Right atrium auricular region (tissue), 2 donors: ENCODE results near the gene KLHL26. TPM values are rescaled to one million over a fixed set of nuclear protein-coding genes. Genes with fewer than 3 reads are reported as not detected.

Experiments used
- DNase-seq: peaks from one replicate; pipeline ENCODE4 v3.0.0-alpha.2; 2019; ENCODE audit warnings: low spot score
- H3K27ac ChIP-seq, 2 donors: fragments of 200-600 bp; sonication (generic); 1 replicate in 1 of 2; 2 replicates in 1 of 2; pipeline ENCODE4 v1.5.1; 2016 to 2019
- H3K27me3 ChIP-seq, 2 donors: fragments of 200-600 bp; sonication (generic); one replicate each; pipeline versions ENCODE4 v1.5.1 to v1.6.0; 2017 to 2019
- H3K36me3 ChIP-seq: fragments of 200-600 bp; sonication (generic); one replicate; pipeline ENCODE4 v1.5.1; 2016
- H3K4me1 ChIP-seq, 2 donors: fragments of 200-600 bp; sonication (generic); one replicate each; pipeline versions ENCODE4 v1.5.1 to v1.6.0; 2017 to 2019
- H3K4me3 ChIP-seq, 2 donors: fragments of 200-600 bp; sonication (generic); 1 replicate in 1 of 2; 2 replicates in 1 of 2; pipeline ENCODE4 v1.5.1; 2017 to 2019; ENCODE audit warnings: mild to moderate bottlenecking in 1 of 2, moderate library complexity in 1 of 2
- H3K9me3 ChIP-seq, 2 donors: fragments of 200-600 bp; sonication (generic); one replicate each; pipeline ENCODE4 v1.5.1; 2019
- total RNA-seq, 2 donors: library from RNA; depleted of rRNA; stranded (reverse); fragments of >200 nt; gene quantifications; one replicate each; pipeline ENCODE4 v1.1.0, GENCODE V29; 2016
- TF ChIP-seq, protein P1 (sequence below), 2 donors: fragments of 200-600 bp; sonication (generic); IDR thresholded peaks; one replicate each; pipeline ENCODE4 v1.5.1; 2019; ENCODE audit warnings: antibody characterized with exemption in 2 of 2

KLHL26 gene
- total RNA-seq, 2 donors from 2014 or later = 5.7 to 11.3 TPM

GRCh38 chr19:18713550-18714117 lies 76.8 kb downstream of the KLHL26 start:
- Histone ChIP-seq H3K27ac (no peak overlapping the region), H3K9me3 (no peaks in the 10 kb centered on the region), H3K4me3 (no peak overlapping the region), H3K36me3 (no peaks in the 10 kb centered on the region), H3K4me1 (peaks cover 0 to 42% of the 10 kb centered on the region in 2 donors), H3K27me3 (no peaks in the 10 kb centered on the region)
- DNase-seq = no peak
- TF ChIP-seq, protein P1, sequence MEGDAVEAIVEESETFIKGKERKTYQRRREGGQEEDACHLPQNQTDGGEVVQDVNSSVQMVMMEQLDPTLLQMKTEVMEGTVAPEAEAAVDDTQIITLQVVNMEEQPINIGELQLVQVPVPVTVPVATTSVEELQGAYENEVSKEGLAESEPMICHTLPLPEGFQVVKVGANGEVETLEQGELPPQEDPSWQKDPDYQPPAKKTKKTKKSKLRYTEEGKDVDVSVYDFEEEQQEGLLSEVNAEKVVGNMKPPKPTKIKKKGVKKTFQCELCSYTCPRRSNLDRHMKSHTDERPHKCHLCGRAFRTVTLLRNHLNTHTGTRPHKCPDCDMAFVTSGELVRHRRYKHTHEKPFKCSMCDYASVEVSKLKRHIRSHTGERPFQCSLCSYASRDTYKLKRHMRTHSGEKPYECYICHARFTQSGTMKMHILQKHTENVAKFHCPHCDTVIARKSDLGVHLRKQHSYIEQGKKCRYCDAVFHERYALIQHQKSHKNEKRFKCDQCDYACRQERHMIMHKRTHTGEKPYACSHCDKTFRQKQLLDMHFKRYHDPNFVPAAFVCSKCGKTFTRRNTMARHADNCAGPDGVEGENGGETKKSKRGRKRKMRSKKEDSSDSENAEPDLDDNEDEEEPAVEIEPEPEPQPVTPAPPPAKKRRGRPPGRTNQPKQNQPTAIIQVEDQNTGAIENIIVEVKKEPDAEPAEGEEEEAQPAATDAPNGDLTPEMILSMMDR (IDR thresholded peaks at IDR 0.05) = no peak

DNA sequence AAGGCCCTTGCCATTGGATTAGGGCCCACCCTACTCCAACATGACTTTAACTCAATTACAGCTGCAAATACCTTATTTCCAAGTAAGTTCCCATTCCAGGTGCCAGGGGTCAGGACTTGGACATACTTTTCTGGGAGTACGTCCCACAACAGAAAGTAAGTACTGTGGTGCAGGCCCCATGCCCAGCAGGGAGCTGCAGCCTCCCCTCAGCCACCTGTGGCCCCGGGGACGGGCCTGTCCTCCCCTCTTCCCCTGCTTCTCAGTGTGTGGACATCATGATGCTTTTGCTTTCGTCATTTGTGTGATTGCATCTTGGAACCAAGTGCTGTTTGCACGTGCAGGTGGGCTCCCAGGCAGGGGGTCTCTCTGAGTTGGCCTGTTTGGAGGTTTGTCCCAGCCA lies 78.6 kb downstream of the KLHL26 start:
- no peaks in the 10 kb centered on the region for H3K9me3 ChIP-seq
- no peak overlapping the region for H3K27ac ChIP-seq
- no peak overlapping the region for H3K4me3 ChIP-seq
- TF ChIP-seq, protein P1 (IDR thresholded peaks at IDR 0.05) = no peak
- no peaks in the 10 kb centered on the region for H3K27me3 ChIP-seq
- peaks cover 0 to 37% of the 10 kb centered on the region in 2 donors for H3K4me1 ChIP-seq
- no peaks in the 10 kb centered on the region for H3K36me3 ChIP-seq
- DNase-seq = no peak

DNA sequence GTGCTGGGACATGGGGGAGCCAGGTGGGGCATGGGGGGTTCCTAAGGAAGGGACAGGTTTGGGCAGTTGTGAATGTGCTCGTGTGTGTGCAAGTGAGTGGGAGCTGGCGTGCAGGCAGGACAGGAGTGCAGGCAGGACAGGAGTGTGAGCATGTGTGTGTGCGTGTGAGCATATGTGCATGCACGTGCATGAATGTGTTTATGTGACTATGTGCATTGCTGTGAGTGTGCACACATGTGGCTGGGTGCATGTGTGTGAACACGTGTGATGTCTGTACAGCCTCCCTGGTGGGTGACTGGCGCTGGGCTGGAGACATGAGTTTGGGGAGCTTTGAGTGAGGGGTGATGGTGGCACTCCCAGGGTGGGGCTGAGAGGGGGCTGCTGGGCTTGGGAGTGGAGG lies 80.0 kb downstream of the KLHL26 start:
- no peak overlapping the region for H3K27ac ChIP-seq
- H3K4me3 ChIP-seq = no peak overlapping the region
- H3K9me3 ChIP-seq = no peaks in the 10 kb centered on the region
- DNase-seq = no peak
- TF ChIP-seq, protein P1 (IDR thresholded peaks at IDR 0.05) = no peak
- H3K36me3 ChIP-seq = no peaks in the 10 kb centered on the region
- peaks cover 0 to 33% of the 10 kb centered on the region in 2 donors for H3K4me1 ChIP-seq
- no peaks in the 10 kb centered on the region for H3K27me3 ChIP-seq

GRCh38 chr19:18717601-18718000 lies 80.8 kb downstream of the KLHL26 start:
- TF ChIP-seq, protein P1 (IDR thresholded peaks at IDR 0.05) = no peak
- Histone ChIP-seq H3K27me3 (no peaks in the 10 kb centered on the region), H3K36me3 (no peaks in the 10 kb centered on the region), H3K4me1 (peaks cover 0 to 32% of the 10 kb centered on the region in 2 donors), H3K9me3 (no peaks in the 10 kb centered on the region), H3K4me3 (no peak overlapping the region), H3K27ac (no peak overlapping the region)
- DNase-seq = no peak

GRCh38 chr19:18718015-18718526 lies 81.2 kb downstream of the KLHL26 start:
- no peaks in the 10 kb centered on the region for H3K27me3 ChIP-seq
- TF ChIP-seq, protein P1 (IDR thresholded peaks at IDR 0.05) = no peak
- DNase-seq = no peak

More at GRCh38 chr19:18718015-18718526, 81.2 kb downstream of the KLHL26 start:
- Histone ChIP-seq H3K4me1 (peaks cover 0 to 27% of the 10 kb centered on the region in 2 donors), H3K36me3 (no peaks in the 10 kb centered on the region), H3K4me3 (no peak overlapping the region), H3K9me3 (no peaks in the 10 kb centered on the region), H3K27ac (no peak overlapping the region)
